K562 (cell line): ENCODE data around the gene TSPAN18. TPM values are rescaled to one million over a fixed set of nuclear protein-coding genes. Genes with fewer than 3 reads are reported as not detected.

Experiments
- ATAC-seq: fragments of 200-7000 bp; cut with Tn5 transposase; 3 replicates; pipeline ENCODE4 v1.9.1; 2020; ENCODE audit warnings: moderate library complexity
- BruUV-seq: library from RNA; stranded (reverse); fragments of 400-500 nt; replicated peaks from 2 replicates; lab custom pipeline; 2021; lab: Mats Ljungman, UMichigan
- CTCF ChIA-PET: fragments of 300-600 bp; formaldehyde crosslinking; extraction: SDS; loops from one replicate; lab custom pipeline; 2021; ENCODE audit warnings: low intra/inter-chr PET ratio; lab: Yijun Ruan, JAX
- POLR2A ChIA-PET: fragments of 300-600, 350-650 bp; sonication (Branson Sonifier 250); formaldehyde crosslinking; extraction: SDS; loops from one replicate; lab custom pipeline; 2021; ENCODE audit warnings: antibody characterized with exemption, inconsistent platforms; lab: Yijun Ruan, JAX
- DNase-seq, 4 experiments: peaks; one replicate each; pipeline versions ENCODE4 v3.0.0 to v3.0.0-alpha.2; 2011 to 2018; ENCODE audit warnings: low spot score in 3 of 4, mixed read lengths in 3 of 4; ENCODE audit errors: extremely low read depth in 1 of 4
- FAIRE-seq: peaks from 2 replicates; lab custom pipeline; 2011; peaks lifted over from hg19 to GRCh38; lab: Jason Lieb, UNC
- H2AFZ ChIP-seq: 2 replicates; pipeline ENCODE4 v1.6.0; 2011; ENCODE audit warnings: low read depth, low read length, control low read depth, inconsistent platforms
- H3K27ac ChIP-seq: fragments of 200-600 bp; 3 replicates; pipeline ENCODE4 v1.8.0; 2011; ENCODE audit warnings: low read depth, mild to moderate bottlenecking, control low read depth, inconsistent platforms, low read length, moderate library complexity, mixed read lengths; ENCODE audit errors: extremely low read depth
- H3K27me3 ChIP-seq, 2 experiments: fragments of 300-600 bp in 1 of 2; 2 replicates in 1 of 2; 3 replicates in 1 of 2; pipeline versions ENCODE4 v1.6.0 to v1.8.0; 2011; ENCODE audit warnings: inconsistent platforms in 2 of 2, low read length in 2 of 2, mild to moderate bottlenecking in 1 of 2, mixed read lengths in 1 of 2, moderate library complexity in 1 of 2; ENCODE audit not compliant: control insufficient read depth in 2 of 2, insufficient read depth in 2 of 2
- H3K36me3 ChIP-seq: fragments of 300-600 bp; 3 replicates; pipeline ENCODE4 v1.8.0; 2011; ENCODE audit warnings: mild to moderate bottlenecking, low read length, inconsistent platforms; ENCODE audit not compliant: control insufficient read depth, insufficient read depth
- H3K4me1 ChIP-seq, 2 experiments: fragments of 200-600 bp in 1 of 2; replicated peaks in 1 of 2; 2 replicates in 1 of 2; 3 replicates in 1 of 2; pipeline versions ENCODE4 v1.5.1 to v1.8.0; 2011; ENCODE audit warnings: inconsistent platforms in 2 of 2, low read length in 2 of 2, mild to moderate bottlenecking in 1 of 2, mixed read lengths in 1 of 2, moderate library complexity in 1 of 2; ENCODE audit not compliant: control insufficient read depth in 2 of 2, insufficient read depth in 2 of 2
- H3K4me2 ChIP-seq: 2 replicates; pipeline ENCODE4 v1.6.1; 2011; ENCODE audit warnings: low read length, control low read depth, inconsistent platforms, mixed read lengths; ENCODE audit not compliant: insufficient read depth
- H3K4me3 ChIP-seq: fragments of 200-600 bp; sonication (generic), shearing (Covaris generic); 2 replicates; pipeline ENCODE4 v1.5.1; 2016; ENCODE audit warnings: control low read depth, inconsistent platforms
- H3K79me2 ChIP-seq: fragments of 200-600 bp; 3 replicates; pipeline ENCODE4 v1.8.0; 2011; ENCODE audit warnings: low read length, inconsistent platforms; ENCODE audit not compliant: control insufficient read depth, insufficient read depth
- H3K9ac ChIP-seq, 2 experiments: 2 replicates each; pipeline versions ENCODE4 v1.6.0 to v1.6.1; 2011; ENCODE audit warnings: low read depth in 2 of 2, low read length in 2 of 2, control low read depth in 1 of 2, inconsistent platforms in 1 of 2, mild to moderate bottlenecking in 1 of 2, mixed read lengths in 1 of 2; ENCODE audit not compliant: insufficient read depth in 1 of 2
- H3K9me1 ChIP-seq: one replicate; pipeline ENCODE4 v1.6.0; 2011; ENCODE audit warnings: inconsistent platforms, mild to moderate bottlenecking, low read length, moderate library complexity; ENCODE audit not compliant: control insufficient read depth, insufficient read depth
- H3K9me3 ChIP-seq: replicated peaks from 2 replicates; pipeline ENCODE4 v1.5.1; 2011; ENCODE audit warnings: low read depth, low read length, inconsistent platforms; ENCODE audit not compliant: control insufficient read depth, insufficient read depth
- H4K20me1 ChIP-seq: replicated peaks from 2 replicates; pipeline ENCODE4 v1.6.1; 2011; ENCODE audit warnings: low read length, inconsistent platforms, mixed read lengths; ENCODE audit not compliant: control insufficient read depth, insufficient read depth
- HMG20B ChIP-seq: fragments of 250-450 bp; sonication (Bioruptor Pico); IDR thresholded peaks from 2 replicates; pipeline ENCODE4 v1.5.0; 2021; ENCODE audit warnings: mild to moderate bottlenecking
- MYBL2 ChIP-seq, 2 experiments: fragments of 450-650 bp in 1 of 2; sonication (generic) in 1 of 2; formaldehyde crosslinking in 1 of 2; IDR thresholded peaks; 2 replicates each; pipeline versions ENCODE4 v1.6.1 to v1.8.1; 2017 to 2022; ENCODE audit warnings: borderline replicate concordance in 1 of 2, inconsistent platforms in 1 of 2, low read depth in 1 of 2, mild to moderate bottlenecking in 1 of 2, missing genetic modification reagents in 1 of 2, moderate library complexity in 1 of 2
- NUFIP1 ChIP-seq: fragments of 450-650 bp; IDR thresholded peaks from 2 replicates; pipeline ENCODE4 v1.6.1; 2018; ENCODE audit not compliant: partially characterized antibody
- SPI1 ChIP-seq: IDR thresholded peaks from 2 replicates; pipeline ENCODE4 v1.6.1; 2011; ENCODE audit warnings: low read depth, low read length, control low read depth, borderline replicate concordance
- WGBS: fragments of 100-300 bp; shearing (Covaris generic); methylation state at CpG from one replicate; pipeline ENCODE4 v1.1.6; 2016; ENCODE audit warnings: low coverage, mixed read lengths; ENCODE audit not compliant: insufficient coverage; ENCODE audit errors: missing lambda C conversion rate; 5-methylcytosine and 5-hydroxymethylcytosine counted together
- in situ Hi-C: fragments of 300-500 bp; cut with MboI; formaldehyde crosslinking; loops from 4 replicates; pipeline ENCODE4 v1.15.0; 2018; ENCODE audit warnings: inconsistent platforms, mixed read lengths
- intact Hi-C: fragments of 100-400 bp; cut with micrococcal nuclease; formaldehyde crosslinking; loops from 2 replicates; pipeline ENCODE4 v1.14.2; 2022
- polyA plus RNA-seq, 8 experiments: library from polyadenylated mRNA; depleted of rRNA in 4 of 8; stranded (reverse) in 5 of 8; unstranded in 3 of 8; fragments of >200 nt; fragmentation: Nextera tagmentation in 2 of 8; fragmentation: Illumina TruSeq in 1 of 8; extraction: Ambion mirVana in 2 of 8; extraction: Trizol in 1 of 8; gene quantifications; 2 replicates each; pipeline versions ENCODE4 v1.2.1 to v1.2.3, GENCODE V29; 2011 to 2014; ENCODE audit warnings: inconsistent platforms in 1 of 8, missing spikeins in 1 of 8
- total RNA-seq, 7 experiments: library from RNA; depleted of rRNA in 6 of 7; stranded (reverse); fragments of >200 nt in 6 of 7; fragmentation: Illumina TruSeq in 2 of 7; extraction: Trizol in 2 of 7; gene quantifications; 2 replicates each; pipeline versions ENCODE4 v1.2.1 to v1.2.3, GENCODE V29; 2011 to 2021; ENCODE audit warnings: low replicate concordance in 1 of 7
- TF ChIP-seq, protein P1 (sequence below): fragments of 250-450 bp; sonication (Bioruptor Pico); IDR thresholded peaks from 2 replicates; pipeline ENCODE4 v1.8.0; 2021; ENCODE audit warnings: moderate library complexity, mild to moderate bottlenecking, inconsistent platforms
- TF ChIP-seq, protein P2 (sequence below): sonication (generic); formaldehyde crosslinking; IDR thresholded peaks from 2 replicates; pipeline ENCODE4 v1.8.0; 2022; ENCODE audit warnings: mild to moderate bottlenecking, low read depth, missing genetic modification reagents
- TF ChIP-seq, protein P3 (sequence below), 2 experiments: fragments of 450-650 bp; IDR thresholded peaks; 2 replicates each; pipeline ENCODE4 v1.6.1; 2016; ENCODE audit warnings: mild to moderate bottlenecking in 2 of 2, borderline replicate concordance in 1 of 2, low read depth in 1 of 2, moderate library complexity in 1 of 2

The TSPAN18 gene
- total and polyA plus RNA-seq, 9 of the 15 experiments (the other 6 are each of a cell fraction or from before 2014, with no cell fraction given) = 0.17 to 0.35 (median 0.22) TPM; not detected in 4

DNA sequence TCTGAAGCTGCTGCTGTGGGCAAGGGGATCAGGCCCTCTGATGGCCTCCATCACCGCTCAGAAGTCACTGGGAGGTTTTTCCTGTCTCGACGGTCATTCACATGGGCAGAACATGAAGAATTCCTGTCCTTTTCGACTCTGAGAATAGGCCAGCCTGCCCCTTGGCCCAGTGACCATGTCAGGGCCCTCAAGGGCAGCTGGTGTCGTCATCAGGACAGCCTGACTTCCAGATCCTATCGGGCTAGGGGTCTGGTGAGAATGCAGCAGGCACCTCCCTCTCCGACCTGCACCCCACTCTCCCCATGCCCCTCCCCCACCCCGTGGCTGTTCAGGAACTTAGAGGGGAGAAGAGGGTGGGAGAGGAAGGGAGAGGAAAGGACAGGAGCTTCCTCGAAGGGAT, 220.4 kb downstream of the TSPAN18 start (continued):
- TF ChIP-seq, protein P1, sequence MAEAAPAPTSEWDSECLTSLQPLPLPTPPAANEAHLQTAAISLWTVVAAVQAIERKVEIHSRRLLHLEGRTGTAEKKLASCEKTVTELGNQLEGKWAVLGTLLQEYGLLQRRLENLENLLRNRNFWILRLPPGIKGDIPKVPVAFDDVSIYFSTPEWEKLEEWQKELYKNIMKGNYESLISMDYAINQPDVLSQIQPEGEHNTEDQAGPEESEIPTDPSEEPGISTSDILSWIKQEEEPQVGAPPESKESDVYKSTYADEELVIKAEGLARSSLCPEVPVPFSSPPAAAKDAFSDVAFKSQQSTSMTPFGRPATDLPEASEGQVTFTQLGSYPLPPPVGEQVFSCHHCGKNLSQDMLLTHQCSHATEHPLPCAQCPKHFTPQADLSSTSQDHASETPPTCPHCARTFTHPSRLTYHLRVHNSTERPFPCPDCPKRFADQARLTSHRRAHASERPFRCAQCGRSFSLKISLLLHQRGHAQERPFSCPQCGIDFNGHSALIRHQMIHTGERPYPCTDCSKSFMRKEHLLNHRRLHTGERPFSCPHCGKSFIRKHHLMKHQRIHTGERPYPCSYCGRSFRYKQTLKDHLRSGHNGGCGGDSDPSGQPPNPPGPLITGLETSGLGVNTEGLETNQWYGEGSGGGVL (CRISPR knock-in tag) = no peak

DNA sequence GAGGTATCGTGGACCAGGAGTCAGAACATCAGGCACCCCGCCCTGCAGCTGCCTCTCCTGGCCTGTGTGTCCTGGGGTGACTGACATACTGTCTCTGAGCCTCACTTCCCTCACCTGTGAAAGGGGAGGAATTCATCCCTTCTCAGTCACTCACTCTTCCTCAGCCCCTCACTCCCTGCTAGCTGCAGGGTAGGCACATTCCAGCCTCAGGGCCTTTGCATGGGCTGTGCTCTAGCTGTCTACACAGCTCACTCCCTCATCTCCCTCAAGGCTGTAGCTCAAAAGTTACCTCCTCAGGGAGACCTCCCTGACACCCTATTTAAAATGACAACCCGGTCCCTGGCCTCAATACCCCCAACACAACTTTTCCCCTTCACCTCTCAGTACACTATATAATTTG, 221.4 kb downstream of the TSPAN18 start:
- ChIA-PET CTCF (no interaction called here), POLR2A (interaction anchor here (1.2 kb wide), 1 partner anchor 8 kb away, joined by 3 read pairs; no protein-coding TSS in a partner anchor)
- intact Hi-C loops (no loop called here), in situ Hi-C loops (no loop called here)
- 7% methylated on average over 2 of the region's 3 CpGs for WGBS
- BruUV-seq = no TSS peak
- peaks cover 0 to 22% of the 10 kb centered on the region in 2 experiments; a peak in 3 of 5 replicates for H3K4me1 ChIP-seq
- H3K79me2 ChIP-seq = no peaks in the 10 kb centered on the region
- no peaks in the 10 kb centered on the region for H3K9me1 ChIP-seq
- H3K27ac ChIP-seq = no peak overlapping the region
- H3K4me2 ChIP-seq = no peak overlapping the region
- H3K27me3 ChIP-seq = peaks cover 0 to 22% of the 10 kb centered on the region in 2 experiments; a peak in 2 of 5 replicates
- FAIRE-seq = no peak
- DNase-seq = no peak
- H2AFZ ChIP-seq = no peak overlapping the region
- H3K9ac ChIP-seq = no peak overlapping the region
- no peaks in the 10 kb centered on the region for H3K9me3 ChIP-seq
- peaks cover 21% of the 10 kb centered on the region; the same call in 1 of the 2 replicates for H4K20me1 ChIP-seq
- H3K4me3 ChIP-seq = no peak overlapping the region
- no peak for ATAC-seq
- no peaks in the 10 kb centered on the region for H3K36me3 ChIP-seq
- TF ChIP-seq, protein P2, sequence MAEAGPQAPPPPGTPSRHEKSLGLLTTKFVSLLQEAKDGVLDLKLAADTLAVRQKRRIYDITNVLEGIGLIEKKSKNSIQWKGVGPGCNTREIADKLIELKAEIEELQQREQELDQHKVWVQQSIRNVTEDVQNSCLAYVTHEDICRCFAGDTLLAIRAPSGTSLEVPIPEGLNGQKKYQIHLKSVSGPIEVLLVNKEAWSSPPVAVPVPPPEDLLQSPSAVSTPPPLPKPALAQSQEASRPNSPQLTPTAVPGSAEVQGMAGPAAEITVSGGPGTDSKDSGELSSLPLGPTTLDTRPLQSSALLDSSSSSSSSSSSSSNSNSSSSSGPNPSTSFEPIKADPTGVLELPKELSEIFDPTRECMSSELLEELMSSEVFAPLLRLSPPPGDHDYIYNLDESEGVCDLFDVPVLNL (CRISPR knock-in tag) = no peak
- TF ChIP-seq SPI1 (no peak), MYBL2 (IDR thresholded peaks at IDR 0.05; ENCODE audit: low read depth) (no peak), MYBL2 (CRISPR knock-in tag; IDR thresholded peaks at IDR 0.05; ENCODE audit: borderline replicate concordance) (no peak), HMG20B (CRISPR knock-in tag) (no peak), NUFIP1 (no peak)
- TF ChIP-seq, protein P3, sequence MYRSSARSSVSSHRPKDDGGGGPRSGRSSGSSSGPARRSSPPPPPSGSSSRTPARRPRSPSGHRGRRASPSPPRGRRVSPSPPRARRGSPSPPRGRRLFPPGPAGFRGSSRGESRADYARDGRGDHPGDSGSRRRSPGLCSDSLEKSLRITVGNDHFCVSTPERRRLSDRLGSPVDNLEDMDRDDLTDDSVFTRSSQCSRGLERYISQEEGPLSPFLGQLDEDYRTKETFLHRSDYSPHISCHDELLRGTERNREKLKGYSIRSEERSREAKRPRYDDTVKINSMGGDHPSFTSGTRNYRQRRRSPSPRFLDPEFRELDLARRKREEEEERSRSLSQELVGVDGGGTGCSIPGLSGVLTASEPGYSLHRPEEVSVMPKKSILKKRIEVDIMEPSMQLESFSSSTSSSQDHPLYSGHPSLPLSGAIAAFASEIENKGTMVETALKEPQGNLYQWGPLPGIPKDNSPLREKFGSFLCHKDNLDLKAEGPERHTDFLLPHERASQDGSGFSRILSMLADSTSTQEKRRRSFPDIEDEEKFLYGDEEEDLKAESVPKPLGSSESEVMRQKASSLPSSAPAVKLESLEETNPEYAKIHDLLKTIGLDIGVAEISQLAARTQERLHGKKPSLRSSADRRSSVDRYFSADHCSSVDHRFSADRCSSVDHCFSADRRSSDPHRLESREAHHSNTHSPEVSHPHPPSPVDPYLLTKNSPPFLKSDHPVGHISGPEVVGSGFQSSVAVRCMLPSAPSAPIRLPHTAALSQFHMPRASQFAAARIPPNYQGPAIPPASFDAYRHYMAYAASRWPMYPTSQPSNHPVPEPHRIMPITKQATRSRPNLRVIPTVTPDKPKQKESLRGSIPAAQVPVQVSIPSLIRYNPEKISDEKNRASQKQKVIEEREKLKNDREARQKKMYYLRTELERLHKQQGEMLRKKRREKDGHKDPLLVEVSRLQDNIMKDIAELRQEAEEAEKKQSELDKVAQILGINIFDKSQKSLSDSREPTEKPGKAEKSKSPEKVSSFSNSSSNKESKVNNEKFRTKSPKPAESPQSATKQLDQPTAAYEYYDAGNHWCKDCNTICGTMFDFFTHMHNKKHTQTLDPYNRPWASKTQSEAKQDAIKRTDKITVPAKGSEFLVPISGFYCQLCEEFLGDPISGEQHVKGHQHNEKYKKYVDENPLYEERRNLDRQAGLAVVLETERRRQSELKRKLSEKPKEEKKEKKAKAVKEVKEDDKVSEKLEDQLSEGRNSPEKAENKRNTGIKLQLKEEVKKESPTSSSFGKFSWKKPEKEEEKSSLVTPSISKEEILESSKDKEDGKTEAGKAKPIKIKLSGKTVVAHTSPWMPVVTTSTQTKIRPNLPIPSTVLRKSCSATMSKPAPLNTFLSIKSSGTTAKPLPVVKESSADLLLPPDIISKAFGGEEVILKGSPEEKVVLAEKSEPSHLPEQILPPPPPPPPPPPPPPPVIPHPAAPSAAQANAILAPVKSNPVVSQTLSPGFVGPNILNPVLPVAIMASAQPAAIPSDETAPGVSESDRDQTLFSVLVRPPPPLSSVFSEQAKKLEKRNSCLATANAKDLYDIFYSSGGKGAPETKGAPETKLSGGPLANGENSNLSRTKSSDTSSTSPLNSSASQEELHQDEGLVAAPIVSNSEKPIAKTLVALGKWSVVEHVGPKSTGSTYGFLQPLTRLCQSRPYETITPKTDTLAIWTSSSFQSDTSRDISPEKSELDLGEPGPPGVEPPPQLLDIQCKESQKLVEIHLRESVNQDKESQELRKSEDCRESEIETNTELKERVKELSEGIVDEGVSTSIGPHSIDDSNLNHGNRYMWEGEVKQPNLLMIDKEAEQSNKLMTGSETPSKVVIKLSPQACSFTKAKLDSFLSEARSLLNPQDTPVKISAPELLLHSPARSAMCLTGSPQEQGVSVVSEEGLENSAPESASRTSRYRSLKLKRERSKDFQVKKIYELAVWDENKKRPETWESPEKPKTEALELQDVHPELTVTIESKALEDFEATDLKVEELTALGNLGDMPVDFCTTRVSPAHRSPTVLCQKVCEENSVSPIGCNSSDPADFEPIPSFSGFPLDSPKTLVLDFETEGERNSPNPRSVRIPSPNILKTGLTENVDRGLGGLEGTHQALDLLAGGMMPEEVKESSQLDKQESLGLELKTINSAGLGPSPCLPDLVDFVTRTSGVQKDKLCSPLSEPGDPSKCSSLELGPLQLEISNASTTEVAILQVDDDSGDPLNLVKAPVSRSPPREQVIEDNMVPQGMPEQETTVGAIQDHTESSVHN (IDR thresholded peaks at IDR 0.05; ENCODE audit: borderline replicate concordance in 1 of 2, low read depth in 1 of 2) = no peak
